ENCODE results near the gene HCFC1.

DNA sequence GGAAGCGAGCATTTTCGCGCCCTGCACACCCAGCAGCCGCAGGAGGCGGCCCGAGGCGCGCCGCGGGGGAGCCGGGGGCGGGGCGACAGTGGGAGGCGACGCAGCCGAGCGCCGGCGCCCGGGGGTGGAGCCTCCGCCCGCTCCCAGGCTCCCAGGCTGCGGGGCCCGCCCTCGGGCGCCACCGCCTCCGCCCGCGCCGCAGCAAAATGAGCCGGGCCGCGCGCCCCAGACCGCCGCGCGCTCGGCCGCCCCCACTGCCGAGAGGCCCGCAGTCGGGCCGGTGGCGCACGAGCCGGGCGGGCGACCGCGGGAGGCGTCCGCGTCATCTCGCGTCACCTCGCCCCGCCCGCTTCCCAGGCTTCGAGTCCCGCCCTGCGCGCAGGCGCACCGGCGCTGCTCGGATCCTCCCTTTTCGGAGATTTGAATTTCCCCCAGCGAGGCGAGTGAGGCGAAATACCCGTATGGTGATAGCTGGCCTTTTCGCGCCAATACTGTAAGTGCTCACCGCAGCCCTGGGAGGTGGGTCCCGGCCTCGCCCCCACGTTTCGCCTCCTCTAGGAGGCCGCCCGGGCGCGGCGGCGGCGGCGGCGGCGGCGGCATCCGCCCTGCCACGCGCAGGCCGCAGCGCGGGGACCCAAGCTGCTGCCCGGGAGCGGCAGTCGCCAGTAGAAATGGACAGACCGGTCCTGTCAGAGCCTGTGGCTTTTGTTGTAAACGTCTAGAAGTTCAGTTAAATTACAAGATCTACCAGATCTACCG is 929 bp upstream of the HCFC1 start, which contains the start of gene TMEM187:
- TF ChIP-seq CTCF (IDR thresholded peaks at IDR 0.05; ENCODE audit: low read length) (no peak), EZH2 (optimal IDR thresholded peaks at IDR 0.05; ENCODE audit: low read depth, low read length) (no peak), EZH2phosphoT487 (IDR thresholded peaks at IDR 0.05; ENCODE audit: low read length) (no peak)
